HG02588 (cell line): ENCODE measurements around the gene ASCL1.
A peak's percentile ranks its signal among the peaks of the same experiment; 100 is the strongest.

Source experiments
- ATAC-seq: cut with Tn5 transposase; IDR thresholded peaks from one replicate; pipeline ENCODE4 v1.9.1; 2021; ENCODE audit warnings: mild to moderate bottlenecking, moderate library complexity; ENCODE audit not compliant: unreplicated experiment

The ASCL1 gene

GRCh38 chr12:102950950-102951619 is 6.4 kb upstream of the ASCL1 start:
- ATAC-seq = no peak

GRCh38 chr12:102951841-102952240 is 5.6 kb upstream of the ASCL1 start:
- no peak for ATAC-seq

- no peak for ATAC-seq
These were observed 4.3 kb upstream of the ASCL1 start for GRCh38 chr12:102953221-102953620.

- no peak for ATAC-seq
These were observed 3.3 kb upstream of the ASCL1 start for GRCh38 chr12:102954134-102954533.

- ATAC-seq = no peak
These were observed 1.3 kb upstream of the ASCL1 start for GRCh38 chr12:102955926-102956737.

DNA sequence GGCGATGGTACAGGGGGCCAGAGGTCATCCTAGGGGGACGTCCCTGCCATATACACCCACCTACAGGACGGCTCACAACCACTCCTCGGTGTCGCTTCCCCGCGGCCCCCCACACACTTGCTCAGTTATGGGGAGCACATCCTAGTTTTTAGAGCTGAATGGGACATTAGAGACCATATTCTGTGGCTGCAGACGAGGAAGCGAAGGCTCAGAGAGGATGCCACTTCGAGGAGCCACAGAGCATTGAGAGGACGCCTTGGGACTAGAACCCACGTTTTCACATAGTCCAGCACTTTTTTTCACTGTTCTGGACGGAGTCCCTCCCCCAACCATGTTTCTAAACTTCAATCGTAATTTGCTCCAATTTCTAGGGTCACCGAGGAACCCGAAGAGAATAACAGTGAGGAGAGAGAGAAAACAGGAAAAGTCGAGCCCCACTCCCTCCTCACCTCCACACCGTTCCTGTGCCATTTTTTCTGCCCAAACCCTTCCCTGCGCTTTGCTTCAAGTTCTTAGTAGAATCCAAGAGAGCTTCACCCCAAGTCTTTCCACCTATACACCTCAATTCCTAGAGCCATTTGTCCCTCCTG is 641 bp upstream of the ASCL1 start:
- ATAC-seq = no peak

DNA sequence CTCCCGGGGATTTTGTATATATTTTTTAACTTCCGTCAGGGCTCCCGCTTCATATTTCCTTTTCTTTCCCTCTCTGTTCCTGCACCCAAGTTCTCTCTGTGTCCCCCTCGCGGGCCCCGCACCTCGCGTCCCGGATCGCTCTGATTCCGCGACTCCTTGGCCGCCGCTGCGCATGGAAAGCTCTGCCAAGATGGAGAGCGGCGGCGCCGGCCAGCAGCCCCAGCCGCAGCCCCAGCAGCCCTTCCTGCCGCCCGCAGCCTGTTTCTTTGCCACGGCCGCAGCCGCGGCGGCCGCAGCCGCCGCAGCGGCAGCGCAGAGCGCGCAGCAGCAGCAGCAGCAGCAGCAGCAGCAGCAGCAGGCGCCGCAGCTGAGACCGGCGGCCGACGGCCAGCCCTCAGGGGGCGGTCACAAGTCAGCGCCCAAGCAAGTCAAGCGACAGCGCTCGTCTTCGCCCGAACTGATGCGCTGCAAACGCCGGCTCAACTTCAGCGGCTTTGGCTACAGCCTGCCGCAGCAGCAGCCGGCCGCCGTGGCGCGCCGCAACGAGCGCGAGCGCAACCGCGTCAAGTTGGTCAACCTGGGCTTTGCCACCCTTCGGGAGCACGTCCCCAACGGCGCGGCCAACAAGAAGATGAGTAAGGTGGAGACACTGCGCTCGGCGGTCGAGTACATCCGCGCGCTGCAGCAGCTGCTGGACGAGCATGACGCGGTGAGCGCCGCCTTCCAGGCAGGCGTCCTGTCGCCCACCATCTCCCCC is 777 bp downstream of the ASCL1 start:
- ATAC-seq = peak; percentile 51

GRCh38 chr12:102958830-102959176 is 1.3 kb downstream of the ASCL1 start:
- ATAC-seq = no peak

- no peak for ATAC-seq
These were observed 1.9 kb downstream of the ASCL1 start for GRCh38 chr12:102959391-102959790.

DNA sequence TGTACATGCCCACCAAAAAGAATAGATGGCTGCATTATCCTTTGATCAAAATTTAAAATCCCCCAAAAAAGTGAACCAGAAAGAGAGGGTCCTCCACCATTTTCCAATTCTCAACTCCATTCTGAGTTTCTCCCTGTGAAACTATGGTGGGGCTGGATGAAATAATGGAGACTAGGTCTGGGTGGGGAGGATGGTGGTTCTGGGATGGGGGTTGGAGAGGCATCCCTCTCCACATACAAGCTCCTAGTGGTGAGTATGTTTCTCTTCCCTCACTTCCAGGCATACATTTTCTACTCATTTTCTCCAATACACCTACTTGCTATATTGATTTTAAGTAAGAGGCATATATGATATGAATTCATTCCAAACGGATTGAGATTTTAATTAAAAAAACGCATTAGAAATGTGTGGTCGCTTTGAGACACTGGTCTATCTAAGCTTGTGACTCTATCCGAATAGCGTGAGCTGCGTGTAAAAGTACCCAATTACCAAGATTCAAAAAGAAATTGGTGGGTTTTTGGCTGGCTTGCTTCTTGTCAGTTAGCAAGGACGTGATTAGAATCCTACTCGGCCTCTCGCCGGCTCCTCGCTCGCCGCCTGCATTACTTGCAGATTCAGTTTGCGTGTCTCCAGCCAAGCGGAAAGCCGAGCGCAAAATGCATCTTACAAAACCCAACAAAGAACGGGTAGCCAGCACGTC is 3.4 kb downstream of the ASCL1 start:
- ATAC-seq = no peak

- ATAC-seq = no peak
These were observed 4.0 kb downstream of the ASCL1 start for GRCh38 chr12:102961466-102961855.

DNA sequence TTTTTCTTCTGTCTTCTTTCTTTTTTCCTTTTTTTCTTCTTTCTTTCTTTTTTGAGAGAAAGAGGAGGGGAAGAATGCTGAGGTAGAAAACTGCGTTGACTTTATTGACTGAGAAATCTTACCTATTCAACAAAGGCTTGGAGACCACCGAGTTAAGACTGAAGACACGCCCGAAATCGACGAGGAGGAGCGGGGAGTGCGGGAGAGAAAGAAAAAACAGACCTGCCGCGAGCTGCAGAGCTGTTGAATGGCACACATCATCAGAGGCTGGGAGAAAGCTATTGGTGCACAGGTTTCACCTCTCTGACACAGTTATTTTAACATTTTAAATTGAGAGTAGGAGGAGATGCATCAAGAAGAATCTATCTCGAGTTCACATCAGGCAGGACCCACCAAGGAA is 5.1 kb downstream of the ASCL1 start:
- ATAC-seq = no peak

DNA sequence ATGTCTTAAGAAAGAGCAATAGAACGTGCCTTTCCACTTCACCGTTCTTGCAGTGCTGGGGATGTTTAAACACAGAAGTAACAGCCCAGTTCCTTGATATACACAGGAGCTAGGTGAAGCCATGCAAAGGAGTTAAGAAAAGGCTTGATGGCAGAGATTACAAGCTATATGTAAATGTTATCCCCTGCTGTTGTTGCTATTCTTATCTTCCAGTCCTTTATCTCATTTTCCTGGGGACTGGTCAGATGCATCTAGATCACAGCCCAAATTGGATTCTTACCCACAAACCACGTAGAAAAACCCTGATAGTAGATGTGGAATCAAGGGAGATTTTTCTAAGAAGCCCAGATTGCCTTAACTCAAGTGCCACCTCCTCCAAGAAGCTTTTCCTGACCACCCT is 5.5 kb downstream of the ASCL1 start:
- ATAC-seq = no peak

DNA sequence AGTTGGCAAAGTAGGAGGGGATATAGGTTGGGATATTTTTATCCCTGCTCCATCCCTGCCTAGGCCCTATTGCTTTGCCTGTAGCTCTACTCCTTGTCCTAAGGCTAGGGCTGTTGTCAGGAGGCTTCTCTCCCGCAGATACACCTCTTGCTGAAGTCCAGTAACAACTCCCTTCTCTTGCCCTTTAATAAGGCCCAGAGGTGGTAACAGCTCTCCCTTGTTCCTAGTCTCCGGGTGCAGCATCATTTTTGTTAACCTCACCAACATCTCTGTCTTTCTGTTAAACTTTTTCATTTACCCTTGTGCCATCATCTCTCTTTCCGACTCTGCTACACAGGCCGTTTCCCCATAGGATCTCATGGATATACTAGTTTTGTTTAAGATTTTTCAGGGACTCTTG is 6.3 kb downstream of the ASCL1 start:
- ATAC-seq = no peak

DNA sequence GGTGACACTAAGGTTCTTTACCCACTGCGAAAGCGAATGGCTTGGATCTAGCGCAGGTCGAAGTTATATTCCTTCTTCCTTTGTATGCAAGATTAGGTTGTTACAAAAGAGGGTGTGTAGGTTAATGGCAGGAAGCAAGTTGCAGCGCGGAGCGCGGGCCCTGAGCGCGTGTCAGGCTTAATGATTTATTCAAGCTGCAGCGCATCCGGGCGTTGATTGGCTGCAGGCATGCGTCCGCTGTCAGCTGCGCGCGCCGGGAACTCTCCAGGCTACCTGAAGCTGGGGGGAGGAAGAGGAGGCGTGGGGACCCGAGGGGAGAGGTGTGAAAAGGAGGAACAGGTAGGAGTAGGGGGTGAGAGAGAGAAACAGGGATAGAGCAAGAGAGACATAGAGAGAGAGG is 7.4 kb downstream of the ASCL1 start:
- peak; percentile 49 for ATAC-seq

DNA sequence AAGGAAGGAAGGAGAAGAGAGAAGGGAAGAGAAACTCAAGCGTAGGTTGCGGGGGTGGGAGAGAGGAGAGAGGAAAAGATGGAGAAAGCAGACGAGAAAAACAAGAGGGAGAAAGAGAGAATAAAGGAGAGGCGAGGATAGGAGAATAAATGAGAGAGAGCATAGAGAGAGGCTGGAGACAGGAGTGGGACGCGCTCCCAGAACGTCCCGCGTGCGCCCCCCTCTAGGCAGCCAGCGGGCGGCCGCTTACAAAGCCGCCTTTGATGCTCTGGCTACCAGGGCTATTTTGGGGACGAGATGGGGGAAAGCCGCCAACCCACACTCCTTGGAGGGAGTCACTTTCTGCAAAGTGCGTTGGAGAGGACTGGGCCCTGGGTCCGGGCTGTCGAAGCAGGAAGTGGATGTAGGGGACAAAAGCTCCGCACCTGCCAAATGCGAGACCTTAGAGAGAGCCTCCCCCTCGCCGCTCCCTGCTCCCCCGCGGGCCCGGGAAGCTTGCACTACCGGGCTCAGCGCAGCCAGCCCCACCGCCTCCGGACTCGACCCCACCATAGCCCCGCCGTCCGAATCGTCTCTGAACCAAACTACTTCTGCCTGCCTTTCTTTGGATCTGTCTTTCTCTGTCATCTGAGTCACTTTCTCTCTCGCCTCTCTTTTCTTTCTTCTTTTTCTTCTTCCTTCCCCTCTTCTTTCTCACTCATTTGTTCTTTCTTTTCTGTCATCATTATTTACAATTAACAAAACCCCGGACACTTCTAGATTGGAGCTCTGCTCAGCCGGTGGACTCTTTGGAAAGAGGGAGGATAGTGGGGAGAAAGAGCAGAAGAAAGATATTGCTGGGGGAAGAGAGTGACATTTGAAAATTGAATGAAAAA is 8.0 kb downstream of the ASCL1 start:
- peak; percentile 21 for ATAC-seq

DNA sequence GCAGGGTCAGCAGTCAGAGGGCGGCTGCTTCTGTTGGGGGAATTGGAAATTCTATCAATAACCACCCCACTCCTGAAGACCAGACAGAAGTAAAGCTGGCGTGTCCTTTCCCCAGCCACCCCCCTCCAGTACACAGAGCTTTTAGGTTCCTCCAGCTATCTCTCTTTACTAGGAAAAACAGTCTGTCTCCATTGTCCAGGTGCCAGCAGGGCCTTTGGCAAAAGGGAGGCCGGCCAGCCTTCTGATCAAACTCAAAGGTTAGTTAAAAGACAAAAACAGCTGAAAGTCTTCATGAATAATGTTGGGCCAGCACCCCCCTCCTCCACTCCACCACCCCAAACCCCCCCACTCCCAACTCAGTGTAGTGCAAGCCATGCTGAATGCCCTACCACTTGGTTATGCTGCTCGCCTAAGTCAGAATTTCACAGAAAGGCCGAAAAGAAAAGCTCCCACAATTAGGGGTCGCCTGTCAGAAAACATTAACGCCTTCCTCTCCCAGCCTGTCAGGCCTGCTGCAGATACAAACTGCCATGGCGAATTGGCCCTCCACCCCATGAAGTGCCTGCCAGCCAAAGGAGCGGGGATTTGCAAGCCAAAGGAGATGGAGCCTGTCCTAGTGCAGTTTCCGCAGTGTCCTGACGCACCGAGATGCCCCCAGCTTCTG is 8.9 kb downstream of the ASCL1 start:
- no peak for ATAC-seq

DNA sequence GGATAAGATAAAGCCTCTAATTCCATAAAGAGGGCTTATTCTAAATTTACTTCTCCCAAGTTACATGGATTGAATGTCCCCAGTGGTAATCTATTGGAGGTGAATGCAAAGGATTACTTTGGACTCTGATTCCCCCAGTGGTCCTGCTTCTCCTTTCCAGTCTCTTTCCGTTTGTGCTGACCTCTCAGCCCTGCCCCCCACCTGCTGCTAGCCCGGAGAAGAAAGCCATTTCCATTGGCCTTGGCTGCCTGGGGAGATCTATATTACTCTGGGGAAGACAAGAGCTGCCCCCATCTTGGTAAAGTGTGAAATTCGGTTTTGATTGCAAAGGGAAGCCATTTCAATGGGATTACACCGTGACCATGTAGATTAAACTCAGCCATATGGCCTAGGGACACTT is 13.3 kb downstream of the ASCL1 start:
- ATAC-seq = no peak

DNA sequence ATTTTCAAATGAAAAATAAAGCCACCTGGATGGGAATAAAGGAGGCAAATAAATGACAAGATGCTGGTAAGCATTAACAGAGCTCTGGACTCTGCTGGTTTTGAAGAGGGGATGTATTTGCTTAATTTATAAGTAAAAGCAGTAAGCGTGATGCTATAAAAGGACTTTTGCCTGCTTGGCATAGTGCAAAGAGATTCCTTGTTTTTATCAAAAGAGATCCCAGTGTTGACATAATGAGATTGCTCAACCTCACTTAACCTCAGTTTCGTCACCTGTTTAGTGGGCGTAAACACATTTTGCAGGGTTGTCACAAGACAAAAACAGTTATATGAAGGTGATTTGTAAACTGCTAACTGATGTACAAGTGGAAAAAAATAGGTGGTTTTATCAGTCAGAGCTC is 13.8 kb downstream of the ASCL1 start:
- no peak for ATAC-seq
